Measurements from ENCODE around the gene KLHL21. TPM values are rescaled to one million over a fixed set of nuclear protein-coding genes. Genes with fewer than 3 reads are reported as not detected.

The KLHL21 gene
- total RNA-seq, 1 experiment from 2014 or later, result 17.6 TPM

DNA sequence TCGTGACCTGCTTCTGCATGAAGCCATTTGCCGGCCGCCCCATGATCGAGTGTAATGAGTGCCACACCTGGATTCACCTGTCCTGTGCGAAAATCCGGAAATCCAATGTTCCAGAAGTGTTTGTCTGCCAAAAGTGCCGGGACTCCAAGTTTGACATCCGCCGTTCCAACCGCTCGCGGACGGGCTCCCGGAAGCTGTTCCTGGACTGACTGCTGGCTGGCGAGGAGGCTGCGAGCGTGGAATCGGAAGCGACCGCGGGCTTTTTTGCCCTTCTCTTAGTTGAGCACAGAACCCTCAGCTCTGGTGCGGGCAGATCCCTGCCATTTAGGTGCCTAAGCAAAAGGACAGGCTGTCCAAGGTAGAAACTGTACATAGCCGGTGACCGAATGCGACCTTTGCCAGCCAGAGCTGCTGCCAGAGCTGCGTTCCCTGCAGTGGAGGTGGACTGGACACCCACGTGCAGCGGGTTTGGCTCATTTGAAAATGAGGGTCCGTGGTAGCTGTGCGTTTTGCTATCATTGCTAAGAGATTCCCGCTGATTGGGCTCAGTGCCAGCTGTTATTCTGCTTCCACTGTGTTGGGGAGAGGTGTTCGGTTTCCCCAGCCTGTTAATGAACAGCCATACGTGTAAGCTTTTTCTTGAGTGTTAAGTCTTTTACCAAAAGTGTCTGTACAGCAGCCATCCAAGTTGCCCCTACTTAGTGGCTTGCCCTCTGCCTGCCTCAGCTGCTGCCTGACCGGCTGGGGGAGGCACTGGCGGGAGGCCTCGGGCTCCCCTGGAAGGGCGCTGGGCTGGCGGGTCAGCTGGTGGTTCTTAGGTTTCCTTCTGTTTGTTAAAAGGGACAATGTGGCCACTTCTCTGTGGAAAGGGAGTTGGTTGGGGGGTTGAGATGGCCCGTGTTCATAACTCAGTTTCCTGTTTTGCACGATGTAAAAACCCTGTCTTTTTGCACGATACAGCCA, 19.0 kb upstream of the KLHL21 start:
- ChIA-PET CTCF (interaction anchor here (1.2 kb wide), 2 partner anchors 18 to 20 kb away, joined by 3 read pairs; no protein-coding TSS in a partner anchor), POLR2A (interaction anchor here (1.5 kb wide), 1 partner anchor 20 kb away, joined by 4 read pairs; no protein-coding TSS in a partner anchor)
- Mint-ChIP-seq H3K9me3 (no peaks in the 10 kb centered on the region), H3K27me3 (ENCODE audit: low read depth) (no peaks in the 10 kb centered on the region; the same call in 1 of the 2 replicates), H3K27ac (peak overlapping the region; percentile 79; the same call in 1 of the 2 replicates), H3K36me3 (peaks cover 51% of the 10 kb centered on the region), H3K4me1 (peaks cover 14% of the 10 kb centered on the region), H3K4me3 (no peak overlapping the region)
- DNase-seq (ENCODE audit: low spot score) (no peak), ATAC-seq (no peak)
- TF ChIP-seq JUN (CRISPR knock-in tag; IDR thresholded peaks at IDR 0.05) (no peak), ETV6 (CRISPR knock-in tag; IDR thresholded peaks at IDR 0.05) (no peak)
- TF ChIP-seq, protein P1, sequence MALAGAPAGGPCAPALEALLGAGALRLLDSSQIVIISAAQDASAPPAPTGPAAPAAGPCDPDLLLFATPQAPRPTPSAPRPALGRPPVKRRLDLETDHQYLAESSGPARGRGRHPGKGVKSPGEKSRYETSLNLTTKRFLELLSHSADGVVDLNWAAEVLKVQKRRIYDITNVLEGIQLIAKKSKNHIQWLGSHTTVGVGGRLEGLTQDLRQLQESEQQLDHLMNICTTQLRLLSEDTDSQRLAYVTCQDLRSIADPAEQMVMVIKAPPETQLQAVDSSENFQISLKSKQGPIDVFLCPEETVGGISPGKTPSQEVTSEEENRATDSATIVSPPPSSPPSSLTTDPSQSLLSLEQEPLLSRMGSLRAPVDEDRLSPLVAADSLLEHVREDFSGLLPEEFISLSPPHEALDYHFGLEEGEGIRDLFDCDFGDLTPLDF (CRISPR knock-in tag; IDR thresholded peaks at IDR 0.05), result no peak
- TF ChIP-seq, protein P2, sequence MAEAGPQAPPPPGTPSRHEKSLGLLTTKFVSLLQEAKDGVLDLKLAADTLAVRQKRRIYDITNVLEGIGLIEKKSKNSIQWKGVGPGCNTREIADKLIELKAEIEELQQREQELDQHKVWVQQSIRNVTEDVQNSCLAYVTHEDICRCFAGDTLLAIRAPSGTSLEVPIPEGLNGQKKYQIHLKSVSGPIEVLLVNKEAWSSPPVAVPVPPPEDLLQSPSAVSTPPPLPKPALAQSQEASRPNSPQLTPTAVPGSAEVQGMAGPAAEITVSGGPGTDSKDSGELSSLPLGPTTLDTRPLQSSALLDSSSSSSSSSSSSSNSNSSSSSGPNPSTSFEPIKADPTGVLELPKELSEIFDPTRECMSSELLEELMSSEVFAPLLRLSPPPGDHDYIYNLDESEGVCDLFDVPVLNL (CRISPR knock-in tag; IDR thresholded peaks at IDR 0.05; ENCODE audit: borderline replicate concordance, low read depth), result no peak
- TF ChIP-seq, protein P3, sequence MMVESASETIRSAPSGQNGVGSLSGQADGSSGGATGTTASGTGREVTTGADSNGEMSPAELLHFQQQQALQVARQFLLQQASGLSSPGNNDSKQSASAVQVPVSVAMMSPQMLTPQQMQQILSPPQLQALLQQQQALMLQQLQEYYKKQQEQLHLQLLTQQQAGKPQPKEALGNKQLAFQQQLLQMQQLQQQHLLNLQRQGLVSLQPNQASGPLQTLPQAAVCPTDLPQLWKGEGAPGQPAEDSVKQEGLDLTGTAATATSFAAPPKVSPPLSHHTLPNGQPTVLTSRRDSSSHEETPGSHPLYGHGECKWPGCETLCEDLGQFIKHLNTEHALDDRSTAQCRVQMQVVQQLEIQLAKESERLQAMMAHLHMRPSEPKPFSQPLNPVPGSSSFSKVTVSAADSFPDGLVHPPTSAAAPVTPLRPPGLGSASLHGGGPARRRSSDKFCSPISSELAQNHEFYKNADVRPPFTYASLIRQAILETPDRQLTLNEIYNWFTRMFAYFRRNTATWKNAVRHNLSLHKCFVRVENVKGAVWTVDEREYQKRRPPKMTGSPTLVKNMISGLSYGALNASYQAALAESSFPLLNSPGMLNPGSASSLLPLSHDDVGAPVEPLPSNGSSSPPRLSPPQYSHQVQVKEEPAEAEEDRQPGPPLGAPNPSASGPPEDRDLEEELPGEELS (CRISPR knock-in tag; IDR thresholded peaks at IDR 0.05), result no peak

DNA sequence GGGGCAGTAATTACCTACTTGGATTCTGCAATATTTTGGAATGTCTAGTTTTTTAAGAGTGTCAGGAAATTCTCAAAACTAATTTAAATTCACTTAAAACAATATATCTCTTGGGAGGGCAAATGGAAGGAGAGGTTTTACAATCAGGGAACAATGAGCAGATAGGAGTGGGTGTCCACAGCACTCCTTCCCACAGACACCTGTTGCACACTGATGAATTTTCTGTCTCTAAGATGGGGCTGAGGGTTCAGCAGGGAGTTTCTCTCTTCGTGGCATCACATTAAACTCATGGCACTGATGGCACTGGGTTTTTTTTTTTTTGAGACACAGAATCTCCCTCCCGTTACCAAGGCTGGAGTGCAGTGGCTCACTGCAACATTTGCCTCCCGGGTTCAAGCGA, 16.4 kb upstream of the KLHL21 start:
- TF ChIP-seq ZNF423 (CRISPR knock-in tag; IDR thresholded peaks at IDR 0.05) (no peak), PRRX2 (CRISPR knock-in tag; IDR thresholded peaks at IDR 0.05) (no peak), FOXJ3 (CRISPR knock-in tag; IDR thresholded peaks at IDR 0.05; ENCODE audit: borderline replicate concordance) (no peak), OVOL2 (CRISPR knock-in tag; IDR thresholded peaks at IDR 0.05; ENCODE audit: borderline replicate concordance) (no peak), SMAD3 (CRISPR knock-in tag; IDR thresholded peaks at IDR 0.05; ENCODE audit: borderline replicate concordance) (no peak), SOX15 (CRISPR knock-in tag; IDR thresholded peaks at IDR 0.05) (no peak), MXD4 (CRISPR knock-in tag; IDR thresholded peaks at IDR 0.05; ENCODE audit: borderline replicate concordance) (no peak), SMAD4 (CRISPR knock-in tag; IDR thresholded peaks at IDR 0.05) (no peak), ZNF671 (CRISPR knock-in tag; IDR thresholded peaks at IDR 0.05) (no peak), CREM (CRISPR knock-in tag; IDR thresholded peaks at IDR 0.05) (no peak), RORB (CRISPR knock-in tag; IDR thresholded peaks at IDR 0.05) (no peak), JUN (CRISPR knock-in tag; IDR thresholded peaks at IDR 0.05) (no peak), ZNF121 (CRISPR knock-in tag; IDR thresholded peaks at IDR 0.05) (no peak)
- TF ChIP-seq, protein P4, sequence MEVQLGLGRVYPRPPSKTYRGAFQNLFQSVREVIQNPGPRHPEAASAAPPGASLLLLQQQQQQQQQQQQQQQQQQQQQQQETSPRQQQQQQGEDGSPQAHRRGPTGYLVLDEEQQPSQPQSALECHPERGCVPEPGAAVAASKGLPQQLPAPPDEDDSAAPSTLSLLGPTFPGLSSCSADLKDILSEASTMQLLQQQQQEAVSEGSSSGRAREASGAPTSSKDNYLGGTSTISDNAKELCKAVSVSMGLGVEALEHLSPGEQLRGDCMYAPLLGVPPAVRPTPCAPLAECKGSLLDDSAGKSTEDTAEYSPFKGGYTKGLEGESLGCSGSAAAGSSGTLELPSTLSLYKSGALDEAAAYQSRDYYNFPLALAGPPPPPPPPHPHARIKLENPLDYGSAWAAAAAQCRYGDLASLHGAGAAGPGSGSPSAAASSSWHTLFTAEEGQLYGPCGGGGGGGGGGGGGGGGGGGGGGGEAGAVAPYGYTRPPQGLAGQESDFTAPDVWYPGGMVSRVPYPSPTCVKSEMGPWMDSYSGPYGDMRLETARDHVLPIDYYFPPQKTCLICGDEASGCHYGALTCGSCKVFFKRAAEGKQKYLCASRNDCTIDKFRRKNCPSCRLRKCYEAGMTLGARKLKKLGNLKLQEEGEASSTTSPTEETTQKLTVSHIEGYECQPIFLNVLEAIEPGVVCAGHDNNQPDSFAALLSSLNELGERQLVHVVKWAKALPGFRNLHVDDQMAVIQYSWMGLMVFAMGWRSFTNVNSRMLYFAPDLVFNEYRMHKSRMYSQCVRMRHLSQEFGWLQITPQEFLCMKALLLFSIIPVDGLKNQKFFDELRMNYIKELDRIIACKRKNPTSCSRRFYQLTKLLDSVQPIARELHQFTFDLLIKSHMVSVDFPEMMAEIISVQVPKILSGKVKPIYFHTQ (CRISPR knock-in tag; IDR thresholded peaks at IDR 0.05), result no peak
- TF ChIP-seq, protein P5, sequence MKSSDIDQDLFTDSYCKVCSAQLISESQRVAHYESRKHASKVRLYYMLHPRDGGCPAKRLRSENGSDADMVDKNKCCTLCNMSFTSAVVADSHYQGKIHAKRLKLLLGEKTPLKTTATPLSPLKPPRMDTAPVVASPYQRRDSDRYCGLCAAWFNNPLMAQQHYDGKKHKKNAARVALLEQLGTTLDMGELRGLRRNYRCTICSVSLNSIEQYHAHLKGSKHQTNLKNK (CRISPR knock-in tag; IDR thresholded peaks at IDR 0.05), result no peak
- TF ChIP-seq, protein P6, sequence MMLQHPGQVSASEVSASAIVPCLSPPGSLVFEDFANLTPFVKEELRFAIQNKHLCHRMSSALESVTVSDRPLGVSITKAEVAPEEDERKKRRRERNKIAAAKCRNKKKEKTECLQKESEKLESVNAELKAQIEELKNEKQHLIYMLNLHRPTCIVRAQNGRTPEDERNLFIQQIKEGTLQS (CRISPR knock-in tag; conservative IDR thresholded peaks at IDR 0.05), result no peak
- TF ChIP-seq, protein P2 (CRISPR knock-in tag; IDR thresholded peaks at IDR 0.05; ENCODE audit: borderline replicate concordance, low read depth), result no peak
- Mint-ChIP-seq H3K27me3 (ENCODE audit: low read depth) (no peaks in the 10 kb centered on the region), H3K36me3 (peaks cover 54% of the 10 kb centered on the region), H3K27ac (no peak overlapping the region; the same call in 1 of the 2 replicates), H3K9me3 (no peaks in the 10 kb centered on the region), H3K4me1 (peaks cover 10% of the 10 kb centered on the region), H3K4me3 (no peak overlapping the region)
- no peak for ATAC-seq
- POLR2A ChIA-PET, result no interaction called here
- CTCF ChIA-PET, result no interaction called here
- no peak for DNase-seq (ENCODE audit: low spot score)

Measured in WTC11 (cell line).